WERI-Rb-1 (cell line): ENCODE results near the gene EXTL1.

Experiments
- DNase-seq: peaks from one replicate; pipeline ENCODE4 v3.0.0-alpha.2; 2020
- H3K27ac ChIP-seq: fragments of 250-450 bp; sonication (Bioruptor Pico); 2 replicates; pipeline ENCODE4 v1.5.1; 2020; ENCODE audit warnings: mild to moderate bottlenecking, moderate library complexity
- H3K27me3 ChIP-seq: fragments of 250-450 bp; sonication (Bioruptor Pico); 2 replicates; pipeline ENCODE4 v1.5.1; 2021; ENCODE audit warnings: mild to moderate bottlenecking, low read depth, moderate library complexity; ENCODE audit not compliant: insufficient read depth, severe bottlenecking
- H3K36me3 ChIP-seq: fragments of 250-450 bp; sonication (Bioruptor Pico); 2 replicates; pipeline ENCODE4 v1.5.1; 2020; ENCODE audit warnings: mild to moderate bottlenecking, moderate library complexity
- H3K4me3 ChIP-seq: 2 replicates; pipeline ENCODE4 v1.5.1; 2011; ENCODE audit warnings: low read depth, mild to moderate bottlenecking, control low read depth, low read length
- H3K9me3 ChIP-seq: fragments of 250-450 bp; sonication (Bioruptor Pico); 2 replicates; pipeline ENCODE4 v1.5.1; 2021; ENCODE audit warnings: mild to moderate bottlenecking, moderate library complexity; ENCODE audit not compliant: severe bottlenecking
- TF ChIP-seq, protein P1 (sequence below): IDR thresholded peaks from 2 replicates; pipeline ENCODE4 v1.5.1; 2011; ENCODE audit warnings: low read depth, mild to moderate bottlenecking, control low read depth, inconsistent platforms, low read length

Gene EXTL1

DNA sequence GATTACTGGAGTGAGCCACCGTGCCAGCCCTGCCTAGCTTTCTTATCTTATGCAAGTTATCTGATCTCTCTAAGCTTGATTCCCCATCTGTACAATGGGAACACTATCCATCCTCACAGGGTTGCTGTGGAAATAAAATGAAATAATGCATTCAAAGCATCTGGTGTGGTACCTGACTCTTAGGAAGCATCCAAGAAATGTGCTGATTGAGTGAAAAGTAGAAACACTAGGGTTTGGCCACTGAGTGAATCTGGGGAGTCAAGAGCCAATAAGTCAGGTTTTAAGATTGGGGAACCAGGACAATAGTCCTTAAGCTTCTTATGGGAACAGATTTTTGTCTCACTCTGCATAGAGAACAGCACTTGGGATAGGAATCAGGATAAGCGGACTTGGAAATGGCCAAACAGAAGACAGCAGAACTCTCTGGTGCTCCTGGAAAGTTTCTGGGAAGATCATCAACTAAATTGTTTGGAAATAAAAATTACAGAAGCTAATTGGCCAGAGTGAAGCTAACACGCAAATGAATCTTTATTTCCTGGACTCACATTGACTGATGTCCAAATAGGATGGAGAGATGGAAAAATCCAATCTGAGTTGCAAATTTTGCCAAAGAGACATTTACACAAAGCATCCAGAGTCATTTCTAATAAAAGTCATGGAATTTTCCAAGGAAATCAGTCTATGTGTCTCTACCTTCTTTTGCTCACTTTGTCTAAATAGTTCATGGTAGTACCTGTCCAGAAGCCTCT is 27.0 kb upstream of the EXTL1 start:
- Histone ChIP-seq H3K36me3 (no peaks in the 10 kb centered on the region), H3K9me3 (no peaks in the 10 kb centered on the region), H3K4me3 (no peak overlapping the region), H3K27me3 (no peaks in the 10 kb centered on the region), H3K27ac (peak overlapping the region; percentile 70)
- TF ChIP-seq, protein P1, sequence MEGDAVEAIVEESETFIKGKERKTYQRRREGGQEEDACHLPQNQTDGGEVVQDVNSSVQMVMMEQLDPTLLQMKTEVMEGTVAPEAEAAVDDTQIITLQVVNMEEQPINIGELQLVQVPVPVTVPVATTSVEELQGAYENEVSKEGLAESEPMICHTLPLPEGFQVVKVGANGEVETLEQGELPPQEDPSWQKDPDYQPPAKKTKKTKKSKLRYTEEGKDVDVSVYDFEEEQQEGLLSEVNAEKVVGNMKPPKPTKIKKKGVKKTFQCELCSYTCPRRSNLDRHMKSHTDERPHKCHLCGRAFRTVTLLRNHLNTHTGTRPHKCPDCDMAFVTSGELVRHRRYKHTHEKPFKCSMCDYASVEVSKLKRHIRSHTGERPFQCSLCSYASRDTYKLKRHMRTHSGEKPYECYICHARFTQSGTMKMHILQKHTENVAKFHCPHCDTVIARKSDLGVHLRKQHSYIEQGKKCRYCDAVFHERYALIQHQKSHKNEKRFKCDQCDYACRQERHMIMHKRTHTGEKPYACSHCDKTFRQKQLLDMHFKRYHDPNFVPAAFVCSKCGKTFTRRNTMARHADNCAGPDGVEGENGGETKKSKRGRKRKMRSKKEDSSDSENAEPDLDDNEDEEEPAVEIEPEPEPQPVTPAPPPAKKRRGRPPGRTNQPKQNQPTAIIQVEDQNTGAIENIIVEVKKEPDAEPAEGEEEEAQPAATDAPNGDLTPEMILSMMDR: no peak
- DNase-seq: no peak

DNA sequence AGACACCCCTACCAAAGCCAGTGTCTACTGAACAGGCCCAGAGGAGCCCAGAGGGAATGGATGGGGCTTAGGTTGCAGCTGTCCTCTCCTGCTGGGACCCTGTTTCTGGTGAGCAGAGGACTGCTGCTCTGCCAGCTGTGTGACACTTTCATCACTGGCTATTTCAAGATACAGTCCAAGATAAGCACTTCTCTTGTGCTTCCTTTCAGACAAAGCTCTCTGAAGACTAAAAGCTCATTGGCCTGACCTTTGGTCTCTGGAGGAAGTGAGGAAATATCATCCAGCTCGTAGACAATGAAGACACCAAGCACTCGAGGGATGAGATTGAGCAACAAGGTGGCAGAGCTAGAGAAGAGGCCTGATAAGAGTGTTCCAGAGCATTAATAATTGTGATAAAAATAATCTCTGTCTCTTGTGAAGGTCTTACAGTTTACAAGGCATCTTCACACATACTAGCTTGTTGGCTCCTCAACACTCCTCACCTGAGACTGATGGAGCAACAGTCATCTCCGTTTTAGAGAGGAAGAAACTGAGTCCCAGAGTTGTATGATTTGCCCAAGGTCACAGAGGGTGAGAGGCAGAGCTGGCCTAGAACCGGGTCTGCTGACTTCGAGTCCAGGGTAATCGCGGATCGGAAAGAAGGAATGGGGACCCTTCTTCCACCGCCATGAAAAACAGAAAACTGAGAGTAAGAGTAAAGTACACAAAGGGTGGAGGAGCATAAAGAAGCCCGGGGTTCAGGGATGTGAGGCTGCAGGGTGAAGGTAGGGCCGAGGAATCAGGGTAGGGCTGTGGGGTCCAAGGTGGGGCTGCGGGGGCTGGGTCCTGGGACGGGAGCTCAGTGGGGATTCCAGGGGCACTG is 24.4 kb upstream of the EXTL1 start:
- no peak for DNase-seq
- TF ChIP-seq, protein P1: no peak
- Histone ChIP-seq H3K36me3 (no peaks in the 10 kb centered on the region), H3K27me3 (no peaks in the 10 kb centered on the region), H3K27ac (peak overlapping the region; percentile 86), H3K9me3 (no peaks in the 10 kb centered on the region), H3K4me3 (peak overlapping the region; percentile 54)

DNA sequence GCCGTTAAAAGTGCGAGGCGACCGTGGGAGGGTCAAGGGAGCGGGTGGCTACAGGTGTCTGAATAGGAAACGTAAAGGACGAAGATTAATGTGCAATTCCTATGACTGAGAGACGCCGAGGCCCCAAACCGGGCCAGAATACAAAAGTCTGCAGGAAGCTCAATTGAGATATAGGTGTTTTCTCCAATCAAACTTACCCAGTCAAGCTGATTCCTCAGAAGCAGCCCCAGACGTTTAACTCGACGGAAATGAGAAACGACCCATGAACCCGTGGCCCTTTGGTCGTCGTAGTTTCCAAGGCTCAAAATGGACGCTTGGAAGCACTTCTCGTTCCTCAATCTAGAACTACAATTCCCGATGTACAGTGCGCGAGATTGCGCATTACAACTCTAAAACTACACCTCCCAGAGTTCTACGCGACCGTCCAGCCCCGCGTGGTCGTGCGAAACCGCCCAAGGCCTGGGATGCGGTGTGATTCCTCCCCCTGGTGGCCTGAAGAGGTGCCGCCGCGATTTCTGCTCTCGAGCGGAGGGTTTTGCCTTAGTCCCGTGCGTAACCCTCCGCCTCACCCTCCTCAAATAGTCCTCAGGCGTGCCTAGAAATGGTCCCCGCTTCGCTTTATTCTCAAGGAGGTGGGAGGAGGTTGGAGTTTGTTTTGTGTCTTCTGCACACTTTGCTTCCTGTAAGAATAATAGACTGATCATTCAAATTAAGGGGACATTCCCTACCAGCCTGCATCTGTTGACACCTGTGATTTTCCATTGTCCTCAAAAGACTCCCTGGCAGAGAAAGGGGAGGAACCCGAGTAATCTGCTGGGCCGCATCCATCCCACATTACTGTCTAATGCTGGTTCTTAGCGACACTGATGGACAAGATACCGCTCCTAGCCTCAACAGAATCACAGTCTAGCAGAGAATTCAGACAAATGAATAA is 23.5 kb upstream of the EXTL1 start, which contains the start of gene PAFAH2:
TSS of gene PAFAH2 (minus strand) at position 236 of the 934 bp plus-strand sequence. CDS start 7,247 bp downstream, outside the sequence.
- no peaks in the 10 kb centered on the region for H3K9me3 ChIP-seq
- no peaks in the 10 kb centered on the region for H3K27me3 ChIP-seq
- TF ChIP-seq, protein P1: peak; percentile 95
- DNase-seq: peak; percentile 97
- peak within 1 kb of the TSS; percentile 54 for H3K4me3 ChIP-seq
- H3K36me3 ChIP-seq: no peaks in the 10 kb centered on the region
- peak within 1 kb of the TSS; percentile 94 for H3K27ac ChIP-seq

DNA sequence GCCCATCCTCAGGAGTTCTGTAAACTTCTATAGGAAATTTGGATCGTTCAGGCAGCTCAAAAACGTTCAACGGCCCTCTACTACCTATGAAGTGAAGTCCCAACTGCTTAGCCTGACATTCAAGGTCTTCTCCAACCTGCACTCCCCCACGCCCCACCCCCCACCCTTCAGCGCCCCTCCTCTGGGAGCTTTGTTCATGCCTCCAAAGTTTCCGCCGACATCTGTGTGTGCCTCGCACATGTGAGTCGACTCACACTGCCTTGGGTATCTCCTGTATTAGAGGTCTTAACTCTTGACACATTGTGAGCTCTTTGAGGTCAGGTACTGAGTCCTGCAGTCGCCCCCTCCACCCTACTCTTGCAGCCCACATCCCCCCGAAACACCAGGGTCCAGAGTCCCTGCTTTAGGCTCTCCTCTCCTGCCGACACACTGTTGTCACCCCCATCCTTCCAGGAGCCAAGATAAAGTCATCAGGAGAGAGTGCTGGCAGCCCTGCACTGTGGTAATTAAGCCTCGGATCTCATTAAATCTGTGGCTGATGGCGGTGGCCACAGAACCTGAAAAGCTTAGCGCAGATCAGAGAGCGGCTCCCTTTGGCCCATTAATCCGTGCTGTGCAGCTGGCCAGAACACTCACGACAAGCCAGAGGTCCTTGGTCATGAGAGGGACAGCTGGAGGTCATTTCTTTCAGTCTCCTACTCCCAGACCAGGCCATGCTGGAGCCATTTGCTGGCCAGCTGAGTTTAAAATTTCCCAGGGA is 22.4 kb upstream of the EXTL1 start:
- H3K4me3 ChIP-seq: peak overlapping the region; percentile 47
- DNase-seq: peak; percentile 93
- no peaks in the 10 kb centered on the region for H3K27me3 ChIP-seq
- TF ChIP-seq, protein P1: no peak
- no peaks in the 10 kb centered on the region for H3K9me3 ChIP-seq
- no peaks in the 10 kb centered on the region for H3K36me3 ChIP-seq
- H3K27ac ChIP-seq: peak overlapping the region; percentile 94

DNA sequence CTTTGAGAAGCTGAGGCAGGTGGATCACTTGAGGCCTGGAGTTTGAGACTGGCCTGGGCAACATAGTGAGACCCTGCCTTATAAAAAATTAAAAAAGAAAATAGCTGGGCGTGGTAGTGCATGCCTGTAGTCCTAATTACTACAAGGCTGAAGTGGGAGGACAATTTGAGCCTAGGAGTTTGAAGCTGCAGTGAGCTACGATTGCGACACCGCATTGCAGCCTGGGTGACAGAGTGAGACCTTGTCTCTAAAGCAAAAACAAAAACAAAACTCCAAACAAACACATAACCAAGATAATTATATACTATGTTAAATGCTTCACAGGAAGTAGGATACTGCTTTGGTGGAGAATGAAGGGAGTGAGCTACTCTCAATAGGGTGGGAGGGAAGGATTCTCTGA is 18.3 kb upstream of the EXTL1 start:
- Histone ChIP-seq H3K36me3 (no peaks in the 10 kb centered on the region), H3K4me3 (no peak overlapping the region), H3K9me3 (no peaks in the 10 kb centered on the region), H3K27ac (no peak overlapping the region), H3K27me3 (no peaks in the 10 kb centered on the region)
- TF ChIP-seq, protein P1: no peak
- DNase-seq: no peak
